K562 (cell line): ENCODE data around the gene PRDM1. TPM values are rescaled to one million over a fixed set of nuclear protein-coding genes. Genes with fewer than 3 reads are reported as not detected.

ENCODE experiments used
- HNRNPH1 ChIP-seq: fragments of 200-400 bp; formaldehyde crosslinking; optimal IDR thresholded peaks from 2 replicates; pipeline ENCODE3; 2017; ENCODE audit warnings: low read depth, mild to moderate bottlenecking, low read length, moderate library complexity
- MEIS2 ChIP-seq: fragments of 450-650 bp; IDR thresholded peaks from 2 replicates; pipeline ENCODE4 v1.6.1; 2014; ENCODE audit warnings: mild to moderate bottlenecking; ENCODE audit not compliant: partially characterized antibody
- NKRF ChIP-seq: fragments of 450-650 bp; IDR thresholded peaks from 2 replicates; pipeline ENCODE4 v1.6.1; 2016; ENCODE audit warnings: borderline replicate concordance
- NR2C1 ChIP-seq, 2 experiments: fragments of 450-650 bp; IDR thresholded peaks; 2 replicates each; pipeline ENCODE4 v1.6.1; 2017; ENCODE audit warnings: mild to moderate bottlenecking in 2 of 2, antibody characterized with exemption in 1 of 2, inconsistent platforms in 1 of 2, missing compliant biosample characterization in 1 of 2, missing genetic modification characterization in 1 of 2
- PCBP2 ChIP-seq: fragments of 200-400 bp; formaldehyde crosslinking; IDR thresholded peaks from 2 replicates; pipeline ENCODE4 v1.6.1; 2018; ENCODE audit warnings: low read length, low read depth, mild to moderate bottlenecking, moderate library complexity; ENCODE audit not compliant: poor library complexity, severe bottlenecking
- RBM25 ChIP-seq: fragments of 200-400 bp; formaldehyde crosslinking; IDR thresholded peaks from 2 replicates; pipeline ENCODE4 v1.6.1; 2018; ENCODE audit warnings: low read length, low read depth, moderate library complexity; ENCODE audit not compliant: severe bottlenecking
- SP2 ChIP-seq: IDR thresholded peaks from 2 replicates; pipeline ENCODE4 v1.6.1; 2011; ENCODE audit warnings: mild to moderate bottlenecking, low read depth, low read length, moderate library complexity; ENCODE audit not compliant: poor library complexity, severe bottlenecking; ENCODE audit errors: extremely low read depth
- TBL1XR1 ChIP-seq, 2 experiments: IDR thresholded peaks; 2 replicates each; pipeline ENCODE4 v1.6.1; 2012; ENCODE audit warnings: improper control_type of control experiment in 2 of 2, low read length in 2 of 2, mild to moderate bottlenecking in 1 of 2
- TEAD4 ChIP-seq, 2 experiments: sonication (generic) in 1 of 2; formaldehyde crosslinking in 1 of 2; IDR thresholded peaks; 2 replicates each; pipeline versions ENCODE4 v1.6.1 to v1.8.0; 2012 to 2022; ENCODE audit warnings: borderline replicate concordance in 1 of 2, inconsistent platforms in 1 of 2, low read length in 1 of 2, mild to moderate bottlenecking in 1 of 2, missing genetic modification reagents in 1 of 2
- USF2 ChIP-seq: sonication (generic); formaldehyde crosslinking; IDR thresholded peaks from 2 replicates; pipeline ENCODE4 v1.5.0; 2020; ENCODE audit warnings: missing genetic modification reagents
- ZBTB17 ChIP-seq: fragments of 450-650 bp; formaldehyde crosslinking; IDR thresholded peaks from 2 replicates; pipeline ENCODE4 v1.4.0; 2020; ENCODE audit warnings: mild to moderate bottlenecking
- ZBTB49 ChIP-seq: sonication (generic); formaldehyde crosslinking; IDR thresholded peaks from 2 replicates; pipeline ENCODE4 v1.8.0; 2022; ENCODE audit warnings: missing genetic modification reagents, mild to moderate bottlenecking, borderline replicate concordance
- ZMIZ1 ChIP-seq, 2 experiments: fragments of 150-350 bp in 1 of 2; IDR thresholded peaks; 2 replicates each; pipeline ENCODE4 v1.6.1; 2012 to 2016; ENCODE audit warnings: low read depth in 2 of 2, low read length in 2 of 2, mild to moderate bottlenecking in 1 of 2, moderate library complexity in 1 of 2
- ZNF282 ChIP-seq: sonication (generic); formaldehyde crosslinking; IDR thresholded peaks from 2 replicates; pipeline ENCODE4 v1.8.1; 2023; ENCODE audit warnings: missing genetic modification reagents
- ZNF644 ChIP-seq: fragments of 200-800 bp; sonication (Bioruptor generic); IDR thresholded peaks from 2 replicates; pipeline ENCODE4 v1.6.1; 2016; ENCODE audit warnings: low read depth, missing genetic modification characterization, missing compliant biosample characterization
- polyA plus RNA-seq, 8 experiments: library from polyadenylated mRNA; depleted of rRNA in 4 of 8; stranded (reverse) in 5 of 8; unstranded in 3 of 8; fragments of >200 nt; fragmentation: Nextera tagmentation in 2 of 8; fragmentation: Illumina TruSeq in 1 of 8; extraction: Ambion mirVana in 2 of 8; extraction: Trizol in 1 of 8; gene quantifications; 2 replicates each; pipeline versions ENCODE4 v1.2.1 to v1.2.3, GENCODE V29; 2011 to 2014; ENCODE audit warnings: inconsistent platforms in 1 of 8, missing spikeins in 1 of 8
- total RNA-seq, 7 experiments: library from RNA; depleted of rRNA in 6 of 7; stranded (reverse); fragments of >200 nt in 6 of 7; fragmentation: Illumina TruSeq in 2 of 7; extraction: Trizol in 2 of 7; gene quantifications; 2 replicates each; pipeline versions ENCODE4 v1.2.1 to v1.2.3, GENCODE V29; 2011 to 2021; ENCODE audit warnings: low replicate concordance in 1 of 7

PRDM1 gene
- total and polyA plus RNA-seq, 9 of the 15 experiments (the other 6 are each of a cell fraction or from before 2014, with no cell fraction given): 0.09 to 0.89 (median 0.27) TPM

GRCh38 chr6:106134906-106135634, 48.9 kb downstream of the PRDM1 start (continued):
- no peak for TF ChIP-seq ZMIZ1 (IDR thresholded peaks at IDR 0.05; ENCODE audit: low read depth in 2 of 2, low read length in 2 of 2)
- TF ChIP-seq SP2: no peak
- TF ChIP-seq HNRNPH1: no peak
- TF ChIP-seq NR2C1 (IDR thresholded peaks at IDR 0.05): peak; percentile 82
- TF ChIP-seq NR2C1 (tag; IDR thresholded peaks at IDR 0.05): peak; percentile 90
- TF ChIP-seq USF2 (CRISPR knock-in tag): no peak
- TF ChIP-seq NKRF: no peak
- TF ChIP-seq TEAD4 (IDR thresholded peaks at IDR 0.05; ENCODE audit: low read length): no peak
- TF ChIP-seq TEAD4 (CRISPR knock-in tag; IDR thresholded peaks at IDR 0.05; ENCODE audit: borderline replicate concordance): no peak
- no peak for TF ChIP-seq ZBTB49 (CRISPR knock-in tag)
- TF ChIP-seq TBL1XR1 (IDR thresholded peaks at IDR 0.05; ENCODE audit: low read length in 2 of 2): 0 out of 4 replicates have a peak, but pooled peaks of 1 of the 2 experiments have one; percentile 22
- TF ChIP-seq PCBP2: no peak
- TF ChIP-seq MEIS2: peak; percentile 95
- TF ChIP-seq ZBTB17 (CRISPR knock-in tag): no peak
- TF ChIP-seq ZNF644: no peak
- TF ChIP-seq RBM25: no peak
- no peak for TF ChIP-seq ZNF282
